ENCODE data around the gene LBX2.

- TF ChIP-seq CTCF (conservative IDR thresholded peaks at IDR 0.05; ENCODE audit: low read depth, low read length) (no peak), EZH2 (IDR thresholded peaks at IDR 0.05; ENCODE audit: borderline replicate concordance, low read depth, low read length, poor library complexity, severe bottlenecking) (no peak)
Measured at GRCh38 chr2:74457549-74458131, 41.8 kb downstream of the LBX2 start.
